ENCODE measurements around the gene DCANP1. TPM values are rescaled to one million over a fixed set of nuclear protein-coding genes. Genes with fewer than 3 reads are reported as not detected.

The DCANP1 gene
- total and polyA plus RNA-seq, 11 donors = 0.11 TPM; not detected in 10

DNA sequence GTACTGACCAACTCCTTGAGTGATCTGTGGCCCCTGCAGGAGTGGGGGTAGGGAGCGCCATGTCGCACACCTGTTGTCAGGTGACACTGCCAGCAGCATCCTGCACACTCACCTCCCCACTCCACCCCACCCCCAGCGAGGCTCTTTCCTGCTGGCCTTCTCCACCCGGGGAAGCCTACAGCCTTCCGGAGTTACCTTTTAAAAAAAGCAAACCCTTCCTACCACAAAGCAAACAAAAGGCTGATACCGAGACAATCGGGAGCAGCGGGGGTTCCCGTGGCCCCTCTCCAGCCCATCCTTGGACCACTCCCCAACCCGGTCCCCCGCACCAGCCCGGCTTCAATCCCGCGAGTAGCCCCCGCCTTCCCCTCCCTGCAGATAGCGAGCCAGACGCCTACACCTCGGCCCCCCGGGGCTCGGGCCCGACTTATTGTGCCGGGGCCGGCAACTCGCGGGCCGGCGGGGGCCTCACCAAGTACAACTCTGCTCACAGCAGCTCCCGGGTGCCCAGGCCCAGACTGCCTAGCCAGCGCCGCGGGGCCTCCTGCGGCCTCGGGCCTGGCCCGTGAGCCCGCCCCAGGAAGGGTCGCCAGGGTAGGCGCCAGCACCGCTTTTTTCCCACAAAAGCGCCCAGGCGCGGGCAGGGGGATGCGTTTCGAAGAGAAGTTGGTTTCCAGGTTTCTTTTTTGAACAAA, 48.8 kb downstream of the DCANP1 start:
- 0 to 1% (median 0%) methylated on average over 12 to 43 of the region's 43 CpGs for WGBS, 4 donors
- peak in 3 of 5 donors; percentile 39 to 69 (median 48) for DNase-seq
- H3K4me1 ChIP-seq = peaks cover 4 to 60% (median 54%) of the 10 kb centered on the region in 12 donors
- H3K4me3 ChIP-seq = peak overlapping the region; percentile 68 to 100 (median 96)
- peak in 3 of 4 donors; percentile 14 to 34 (median 28) for ATAC-seq
- H3K9me3 ChIP-seq = no peaks in the 10 kb centered on the region
- H3K27ac ChIP-seq = peak overlapping the region; percentile 86 to 99 (median 96)
- no peak for TF ChIP-seq CTCF (IDR thresholded peaks at IDR 0.05)
- no peak for TF ChIP-seq POLR2A (IDR thresholded peaks at IDR 0.05)
- H3K27me3 ChIP-seq = no peaks in the 10 kb centered on the region
- intact Hi-C loops (cut with DNase I) = loop anchor here in 4 of 10 donors (2.0 to 5.0 kb wide), 3 partner anchors 22 to 42 kb away; no protein-coding TSS in a partner anchor
- H3K36me3 ChIP-seq = peaks cover 0 to 2% (median 0%) of the 10 kb centered on the region in 9 donors

- H3K27ac ChIP-seq = peak overlapping the region in 4 of 12 donors; percentile 53 to 96 (median 73)
- peaks cover 4 to 72% (median 64%) of the 10 kb centered on the region in 12 donors for H3K4me1 ChIP-seq
- H3K4me3 ChIP-seq = peak overlapping the region in 6 of 12 donors; percentile 90 to 99 (median 96)
- H3K9me3 ChIP-seq = no peaks in the 10 kb centered on the region
- 79 to 84% (median 82%) methylated on average over 5 of the region's 5 CpGs for WGBS, 4 donors
- intact Hi-C loops (cut with DNase I) = loop anchor here in 2 of 10 donors (5.0 kb wide), 1 partner anchor 40 kb away; no protein-coding TSS in a partner anchor
- peaks cover 0 to 11% (median 0%) of the 10 kb centered on the region in 9 donors for H3K36me3 ChIP-seq
- TF ChIP-seq POLR2A (IDR thresholded peaks at IDR 0.05) (no peak), CTCF (IDR thresholded peaks at IDR 0.05) (no peak)
- no peaks in the 10 kb centered on the region for H3K27me3 ChIP-seq
- no peak for ATAC-seq
- DNase-seq = no peak
Measured at GRCh38 chr5:135397084-135397483, 50.1 kb downstream of the DCANP1 start.

DNA sequence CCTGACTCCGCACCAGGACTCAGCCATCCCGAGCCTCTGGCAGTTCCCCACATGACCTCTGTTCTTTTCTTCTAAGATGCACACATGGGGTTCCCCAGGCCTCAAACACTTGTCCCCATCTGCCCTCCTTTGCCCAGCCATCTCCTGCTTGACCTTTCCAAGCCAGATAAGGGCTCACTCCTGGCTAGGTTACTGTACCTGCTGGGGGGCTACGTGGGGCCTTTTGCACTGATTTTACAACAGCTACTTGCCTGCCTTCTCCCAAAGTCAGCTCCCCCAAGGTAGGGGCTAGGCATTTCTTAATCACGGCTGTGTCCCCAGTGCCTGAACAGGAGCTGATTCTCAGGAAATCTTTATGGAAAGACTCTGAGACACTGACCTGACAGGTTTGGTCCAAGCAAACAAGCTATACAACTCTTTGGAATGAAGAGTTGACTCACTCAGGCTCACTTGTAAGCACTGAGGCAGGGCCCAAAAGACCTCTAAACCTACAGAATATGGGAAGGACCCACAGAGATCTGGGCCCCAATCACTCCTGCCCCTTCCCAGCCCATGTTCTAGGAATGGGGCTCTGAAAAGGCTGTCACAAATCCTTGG, 50.6 kb downstream of the DCANP1 start:
- TF ChIP-seq CTCF (IDR thresholded peaks at IDR 0.05) (no peak), POLR2A (IDR thresholded peaks at IDR 0.05) (no peak)
- intact Hi-C loops (cut with DNase I) = loop anchor here in 2 of 10 donors (5.0 kb wide), 1 partner anchor 39 kb away; no protein-coding TSS in a partner anchor
- no peaks in the 10 kb centered on the region for H3K9me3 ChIP-seq
- ATAC-seq = no peak
- peak overlapping the region in 3 of 12 donors; percentile 1 to 99 (median 10) for H3K4me3 ChIP-seq
- WGBS, 4 donors = 47 to 73% (median 59%) methylated on average over 4 of the region's 4 CpGs
- DNase-seq = no peak
- peak overlapping the region in 7 of 12 donors; percentile 7 to 96 (median 53) for H3K27ac ChIP-seq
- H3K27me3 ChIP-seq = no peaks in the 10 kb centered on the region
- H3K36me3 ChIP-seq = peaks cover 0 to 11% (median 0%) of the 10 kb centered on the region in 9 donors
- H3K4me1 ChIP-seq = peaks cover 4 to 77% (median 70%) of the 10 kb centered on the region in 12 donors

- peak overlapping the region in 3 of 12 donors; percentile 1 to 99 (median 10) for H3K4me3 ChIP-seq
- no peak for ATAC-seq
- no peaks in the 10 kb centered on the region for H3K9me3 ChIP-seq
- no peaks in the 10 kb centered on the region for H3K27me3 ChIP-seq
- H3K27ac ChIP-seq = peak overlapping the region in 9 of 12 donors; percentile 7 to 96 (median 50)
- peaks cover 0 to 11% (median 0%) of the 10 kb centered on the region in 9 donors for H3K36me3 ChIP-seq
- intact Hi-C loops (cut with DNase I) = loop anchor here in 2 of 10 donors (5.0 kb wide), 1 partner anchor 39 kb away; no protein-coding TSS in a partner anchor
- no peak for DNase-seq
- peaks cover 8 to 84% (median 76%) of the 10 kb centered on the region in 12 donors for H3K4me1 ChIP-seq
- TF ChIP-seq POLR2A (IDR thresholded peaks at IDR 0.05) = no peak
- TF ChIP-seq CTCF (IDR thresholded peaks at IDR 0.05) = no peak
- WGBS, 4 donors = 40 to 50% (median 43%) methylated on average over 4 of the region's 4 CpGs
Measured at GRCh38 chr5:135395866-135396265, 51.3 kb downstream of the DCANP1 start.

Measured in heart left ventricle (tissue), 16 donors.